Neural progenitor cell (in vitro differentiated cells): ENCODE results near the gene PVALEF.

Experiments used
- EZH2 ChIP-seq: fragments of 200-600 bp; sonication (generic); IDR thresholded peaks from 2 replicates; pipeline ENCODE4 v1.6.1; 2017; ENCODE audit warnings: antibody characterized with exemption, mild to moderate bottlenecking, moderate library complexity
- EZH2phosphoT487 ChIP-seq: fragments of 200-600 bp; sonication (generic); IDR thresholded peaks from 2 replicates; pipeline ENCODE4 v1.6.1; 2017; ENCODE audit warnings: antibody characterized with exemption
- TF ChIP-seq, protein P1 (sequence below): fragments of 200-600 bp; sonication (generic); IDR thresholded peaks from 2 replicates; pipeline ENCODE4 v1.5.1; 2017; ENCODE audit warnings: antibody characterized with exemption, mild to moderate bottlenecking

DNA sequence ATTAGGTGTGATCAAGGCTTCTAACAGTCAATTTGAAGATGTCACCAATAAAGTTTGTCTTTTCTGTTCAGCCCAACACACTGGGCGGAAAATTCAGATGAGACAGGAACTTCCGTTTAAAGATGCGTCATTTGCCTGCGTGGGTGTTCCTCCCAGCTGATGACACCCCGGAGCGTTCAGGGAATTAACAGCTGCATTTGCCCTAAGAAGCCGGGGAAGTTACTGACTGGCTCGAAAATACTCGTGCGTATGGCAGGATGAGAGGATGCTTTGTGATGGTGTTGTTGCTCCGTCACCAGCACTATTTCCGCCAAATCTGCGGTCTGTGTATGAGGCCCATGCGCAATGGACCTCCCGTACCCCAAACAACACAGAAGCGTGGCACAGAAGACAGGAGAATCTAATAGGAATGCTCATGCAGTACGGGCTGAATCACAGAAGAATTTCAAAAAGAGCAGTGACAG is 11.9 kb upstream of the PVALEF start:
- TF ChIP-seq, protein P1, sequence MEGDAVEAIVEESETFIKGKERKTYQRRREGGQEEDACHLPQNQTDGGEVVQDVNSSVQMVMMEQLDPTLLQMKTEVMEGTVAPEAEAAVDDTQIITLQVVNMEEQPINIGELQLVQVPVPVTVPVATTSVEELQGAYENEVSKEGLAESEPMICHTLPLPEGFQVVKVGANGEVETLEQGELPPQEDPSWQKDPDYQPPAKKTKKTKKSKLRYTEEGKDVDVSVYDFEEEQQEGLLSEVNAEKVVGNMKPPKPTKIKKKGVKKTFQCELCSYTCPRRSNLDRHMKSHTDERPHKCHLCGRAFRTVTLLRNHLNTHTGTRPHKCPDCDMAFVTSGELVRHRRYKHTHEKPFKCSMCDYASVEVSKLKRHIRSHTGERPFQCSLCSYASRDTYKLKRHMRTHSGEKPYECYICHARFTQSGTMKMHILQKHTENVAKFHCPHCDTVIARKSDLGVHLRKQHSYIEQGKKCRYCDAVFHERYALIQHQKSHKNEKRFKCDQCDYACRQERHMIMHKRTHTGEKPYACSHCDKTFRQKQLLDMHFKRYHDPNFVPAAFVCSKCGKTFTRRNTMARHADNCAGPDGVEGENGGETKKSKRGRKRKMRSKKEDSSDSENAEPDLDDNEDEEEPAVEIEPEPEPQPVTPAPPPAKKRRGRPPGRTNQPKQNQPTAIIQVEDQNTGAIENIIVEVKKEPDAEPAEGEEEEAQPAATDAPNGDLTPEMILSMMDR, result no peak
- TF ChIP-seq EZH2 (no peak), EZH2phosphoT487 (no peak)
